Suppressor macrophage treated with lipopolysaccharide for 4 hours (primary cell): Measurements from ENCODE around the gene FKBP15.
"Not testable (repeated sequence)": the region's sequence is repeated elsewhere in the genome, so short reads cannot be mapped to it uniquely, and the experiment has no call there.

ENCODE experiments used
- DNase-seq: peaks from one replicate; pipeline ENCODE4 v3.0.0-alpha.2; 2020

Gene FKBP15

DNA sequence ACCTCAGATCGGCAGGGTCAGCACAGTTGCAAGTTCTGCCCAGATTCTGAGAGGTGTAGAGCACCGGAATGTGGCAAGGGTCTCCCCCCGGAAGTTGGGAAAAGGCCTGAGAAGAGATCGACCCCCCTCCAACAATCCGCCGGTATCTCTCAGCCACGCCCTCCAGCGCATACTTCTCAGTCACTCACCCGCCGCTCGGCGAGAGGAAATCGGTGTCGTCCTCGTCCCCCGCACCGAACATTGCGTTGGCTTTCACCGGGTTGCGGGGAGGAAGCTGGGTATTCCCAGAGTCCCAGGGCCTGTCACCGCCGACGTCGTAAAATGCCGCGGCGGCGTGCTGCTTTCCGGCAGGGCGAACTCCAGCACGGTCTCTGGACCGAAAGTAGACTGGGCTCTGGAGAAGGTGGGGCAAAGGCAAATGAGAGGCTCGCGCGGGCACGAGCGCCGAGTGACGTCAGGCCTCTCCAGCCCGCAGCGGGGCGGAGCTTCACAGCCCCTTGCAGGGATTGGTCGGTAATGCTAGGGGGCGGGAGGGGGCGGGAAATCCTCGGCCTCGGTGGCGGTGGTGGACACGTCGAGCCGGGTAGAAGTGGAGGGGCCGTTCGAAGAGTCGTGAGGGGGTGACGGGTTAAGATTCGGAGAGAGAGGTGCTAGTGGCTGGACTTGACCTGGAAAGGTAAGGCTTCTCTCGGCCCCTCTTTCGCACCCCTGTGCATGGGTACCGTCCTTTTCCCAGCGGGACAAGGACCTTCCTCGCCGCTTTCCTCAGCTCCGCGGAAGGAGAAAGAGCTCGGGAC, at the start of gene FKBP15, which contains the start of gene SLC31A1:
FKBP15 (minus strand) TSS at position 275 of the 797 bp plus-strand sequence; CDS start at position 241, 34 bp downstream.
SLC31A1 (plus strand) TSS at position 542 of the 797 bp plus-strand sequence. CDS start 34,605 bp downstream, outside the sequence.
- peak; percentile 99 for DNase-seq

GRCh38 chr9:113269871-113270270, 48.8 kb upstream of the FKBP15 start:
- DNase-seq, result no peak

DNA sequence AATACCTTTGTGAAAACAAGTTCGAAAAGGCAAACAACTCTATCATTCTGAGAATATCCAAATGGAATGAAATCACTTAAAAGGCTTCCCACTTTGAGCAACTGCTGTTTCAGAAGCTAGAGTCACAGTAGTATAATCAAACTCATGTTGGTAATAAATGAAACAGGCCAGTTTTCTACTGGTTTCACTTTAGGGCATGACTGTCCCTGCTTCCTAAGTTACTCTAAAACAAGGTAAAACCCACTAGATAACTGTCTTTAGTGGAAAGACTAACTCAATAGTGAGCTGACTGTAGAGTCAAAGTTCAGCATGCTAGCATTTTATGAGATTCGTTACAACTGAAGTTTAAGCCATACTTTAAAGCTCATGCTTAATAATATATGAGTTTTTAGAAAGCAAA, 48.3 kb upstream of the FKBP15 start:
- no peak for DNase-seq

GRCh38 chr9:113267911-113268566, 47.0 kb upstream of the FKBP15 start:
- no peak for DNase-seq

DNA sequence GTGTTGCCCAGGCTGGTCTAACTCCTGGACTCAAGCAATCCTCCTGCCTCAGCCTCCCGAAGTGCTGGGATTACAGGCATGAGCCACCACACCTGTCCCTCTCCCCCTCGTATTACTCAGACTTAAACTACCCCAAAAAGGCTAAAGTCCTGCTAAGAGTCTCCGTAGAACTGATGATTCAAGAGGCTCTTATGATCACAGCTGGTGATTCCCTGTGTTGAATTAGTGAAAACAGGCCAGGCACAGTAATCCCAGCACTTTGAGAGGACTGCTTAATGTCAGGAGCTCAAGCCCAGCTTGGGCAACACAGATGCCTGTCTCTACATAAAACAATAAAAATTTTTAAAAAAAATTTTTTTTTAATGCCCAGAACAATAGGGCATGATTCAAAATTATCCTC, 45.1 kb upstream of the FKBP15 start:
- DNase-seq, result no peak

GRCh38 chr9:113261917-113262671, 41.0 kb upstream of the FKBP15 start:
- DNase-seq, result no peak

GRCh38 chr9:113258282-113258681, 37.2 kb upstream of the FKBP15 start:
- no peak for DNase-seq

GRCh38 chr9:113257863-113258262, 36.8 kb upstream of the FKBP15 start:
- DNase-seq, result no peak

GRCh38 chr9:113255438-113255837, 34.4 kb upstream of the FKBP15 start:
- peak; percentile 34 for DNase-seq

GRCh38 chr9:113254991-113255390, 33.9 kb upstream of the FKBP15 start:
- no peak for DNase-seq

- no peak for DNase-seq
These were observed 29.7 kb upstream of the FKBP15 start for GRCh38 chr9:113250807-113251206.

- not testable (repeated sequence) for DNase-seq
These were observed 28.6 kb upstream of the FKBP15 start for GRCh38 chr9:113249661-113250060.

DNA sequence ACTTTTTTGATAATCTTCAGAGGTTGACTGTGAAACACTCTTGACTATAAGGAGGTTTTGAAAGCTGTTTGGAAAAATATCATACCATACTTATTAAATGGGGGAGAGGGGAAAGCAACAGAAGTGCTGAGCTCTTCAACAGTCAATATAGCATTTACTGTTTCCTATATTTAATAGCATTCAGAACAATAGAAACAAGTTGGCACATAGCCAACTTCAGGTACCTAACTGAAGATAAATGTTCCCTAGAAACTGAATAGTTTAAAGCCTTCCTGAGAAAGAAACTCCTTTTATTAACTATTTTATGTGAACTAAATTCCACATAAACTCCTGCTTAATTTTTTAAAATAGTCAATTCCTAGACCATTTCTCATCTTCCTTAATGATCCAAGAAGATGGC, 26.6 kb upstream of the FKBP15 start:
- no peak for DNase-seq

- DNase-seq, result no peak
These were observed 25.9 kb upstream of the FKBP15 start for GRCh38 chr9:113246928-113247327.

DNA sequence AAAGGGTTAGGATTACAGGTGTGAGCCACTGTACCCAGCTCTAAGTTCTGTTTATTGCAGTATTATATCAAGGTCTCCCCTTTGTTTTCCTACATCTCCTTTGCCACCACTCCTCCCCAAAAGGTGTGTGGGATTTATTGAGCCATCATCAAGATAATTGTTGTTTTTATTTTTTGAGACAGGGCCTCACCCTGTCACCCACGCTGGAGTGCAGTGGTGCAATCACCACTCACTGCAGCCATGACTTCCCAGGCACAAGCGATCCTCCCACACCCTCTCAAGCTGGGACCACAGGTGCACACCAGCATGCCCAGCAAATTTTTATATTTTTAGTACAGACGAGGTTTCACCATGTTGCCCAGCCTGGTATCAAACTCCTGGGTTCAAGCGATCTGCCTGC, 24.8 kb upstream of the FKBP15 start:
- no peak for DNase-seq

- no peak for DNase-seq
These were observed 23.5 kb upstream of the FKBP15 start for GRCh38 chr9:113244556-113244955.

- DNase-seq, result no peak
These were observed 20.1 kb upstream of the FKBP15 start for GRCh38 chr9:113241161-113241560.

GRCh38 chr9:113238859-113239232, 17.8 kb upstream of the FKBP15 start:
- peak; percentile 23 for DNase-seq

GRCh38 chr9:113238202-113238858, 17.3 kb upstream of the FKBP15 start:
- DNase-seq, result no peak

GRCh38 chr9:113237026-113237425, 15.9 kb upstream of the FKBP15 start:
- DNase-seq, result no peak

- not testable (repeated sequence) for DNase-seq
These were observed 14.7 kb upstream of the FKBP15 start for GRCh38 chr9:113235701-113236255.

DNA sequence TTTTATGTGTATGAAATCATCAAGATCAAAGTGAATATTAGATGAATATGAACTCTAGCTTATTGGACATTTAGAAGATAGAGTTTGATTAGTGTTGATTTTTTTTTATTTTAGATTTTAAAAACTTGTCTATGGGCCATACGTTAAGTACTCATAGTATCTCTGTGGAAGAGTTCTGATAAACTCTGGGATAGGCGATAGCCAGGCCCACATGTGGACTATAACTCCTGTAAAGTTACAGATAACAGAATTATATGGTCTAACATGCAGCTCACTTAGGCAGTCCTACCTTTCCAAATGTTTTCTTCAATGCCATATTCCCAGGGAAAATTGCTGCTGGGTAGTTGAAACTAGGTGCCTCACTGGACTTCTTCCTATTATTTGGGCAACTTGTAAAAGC, 10.6 kb upstream of the FKBP15 start:
- DNase-seq, result no peak
